H54 (cell line): ENCODE data around the gene CHIC2.

Source experiments
- DNase-seq: peaks from one replicate; pipeline ENCODE4 v3.0.0; 2011; ENCODE audit warnings: low spot score, mixed read lengths; ENCODE audit not compliant: insufficient read length
- FAIRE-seq: peaks from 3 replicates; lab custom pipeline; 2011; peaks lifted over from hg19 to GRCh38; lab: Jason Lieb, UNC
- POLR2A ChIP-seq: IDR thresholded peaks from 2 replicates; pipeline ENCODE4 v1.6.1; 2011; ENCODE audit warnings: low read depth, mild to moderate bottlenecking, low read length

The CHIC2 gene

DNA sequence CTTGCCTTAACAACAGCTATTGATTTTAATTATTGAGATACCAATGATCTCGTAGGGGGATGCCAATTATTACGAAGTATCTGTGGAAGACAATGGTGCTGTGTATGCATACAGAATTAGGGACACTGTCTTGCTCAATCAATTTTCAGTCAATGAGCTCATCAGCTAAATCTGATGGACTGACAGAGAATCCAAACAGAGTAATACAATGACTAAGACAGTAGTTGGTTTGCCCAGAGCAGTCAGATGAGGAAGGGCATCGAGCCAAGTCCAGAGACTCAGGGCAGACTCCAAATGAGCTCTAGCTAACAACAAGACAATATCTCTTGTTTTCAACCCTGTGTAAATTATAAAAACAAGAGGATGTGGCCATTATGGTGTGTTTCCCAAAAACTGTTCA is 20.9 kb upstream of the CHIC2 start:
- no peak for DNase-seq
- TF ChIP-seq POLR2A, result no peak
- FAIRE-seq, result peak; percentile 87

DNA sequence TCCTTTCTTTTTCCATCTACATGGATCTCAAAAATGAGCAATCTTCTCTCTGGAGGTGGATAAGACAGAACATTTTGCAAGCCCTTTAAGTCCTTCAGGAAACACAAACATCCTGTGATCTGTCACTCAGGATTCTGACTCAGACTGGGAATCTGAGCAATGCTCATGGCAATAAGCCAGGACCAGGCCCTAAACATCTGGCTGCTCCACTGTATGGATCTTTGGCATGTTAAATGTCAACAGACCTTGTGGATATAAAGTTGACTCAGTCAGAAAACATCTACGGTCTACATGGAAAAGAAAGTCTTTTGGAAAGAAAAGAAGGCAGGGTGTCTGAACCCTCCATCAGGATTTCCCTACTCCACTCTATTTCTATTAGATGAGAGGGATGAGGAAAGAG is 17.8 kb upstream of the CHIC2 start:
- DNase-seq (no peak), FAIRE-seq (peak; percentile 96)
- no peak for TF ChIP-seq POLR2A

DNA sequence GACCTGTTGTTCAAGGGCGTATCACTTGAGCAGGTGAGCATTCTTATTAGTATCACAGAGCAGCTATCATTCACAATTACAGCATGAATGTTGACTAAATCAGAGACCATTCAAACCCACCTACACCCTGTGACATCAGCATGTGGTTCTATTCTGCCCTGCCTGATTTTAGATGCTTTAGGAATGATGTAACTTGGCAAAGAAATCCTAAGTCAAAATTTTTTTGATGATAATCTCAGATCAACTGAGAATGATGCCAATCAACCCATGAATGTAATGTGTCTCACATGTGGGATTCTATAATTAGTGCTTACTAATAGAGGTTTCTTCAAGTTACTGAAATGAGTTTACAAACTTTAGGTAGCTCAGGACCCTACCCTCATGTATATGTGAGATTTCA is 13.4 kb upstream of the CHIC2 start:
- FAIRE-seq (peak; percentile 30), DNase-seq (no peak)
- TF ChIP-seq POLR2A, result no peak

DNA sequence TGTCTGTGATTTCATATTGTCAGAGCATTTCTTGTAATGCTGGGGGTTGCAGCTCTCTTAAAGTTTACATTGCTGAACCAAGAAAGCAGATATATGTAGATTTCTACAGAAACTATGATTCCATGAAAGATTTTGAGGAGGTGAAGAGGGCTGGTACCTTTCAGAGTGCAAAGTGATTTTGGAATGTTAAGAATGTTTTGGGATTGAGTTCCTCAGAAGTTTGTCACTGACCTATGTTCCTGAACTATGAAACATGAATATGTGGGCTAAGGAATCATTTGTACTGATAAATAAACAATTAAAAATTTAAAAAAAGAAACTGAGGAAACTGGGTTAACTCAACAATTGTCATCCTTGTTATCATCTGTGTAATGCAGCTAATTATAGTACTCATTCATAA is 12.3 kb upstream of the CHIC2 start:
- TF ChIP-seq POLR2A, result no peak
- peak; percentile 75 for FAIRE-seq
- no peak for DNase-seq

DNA sequence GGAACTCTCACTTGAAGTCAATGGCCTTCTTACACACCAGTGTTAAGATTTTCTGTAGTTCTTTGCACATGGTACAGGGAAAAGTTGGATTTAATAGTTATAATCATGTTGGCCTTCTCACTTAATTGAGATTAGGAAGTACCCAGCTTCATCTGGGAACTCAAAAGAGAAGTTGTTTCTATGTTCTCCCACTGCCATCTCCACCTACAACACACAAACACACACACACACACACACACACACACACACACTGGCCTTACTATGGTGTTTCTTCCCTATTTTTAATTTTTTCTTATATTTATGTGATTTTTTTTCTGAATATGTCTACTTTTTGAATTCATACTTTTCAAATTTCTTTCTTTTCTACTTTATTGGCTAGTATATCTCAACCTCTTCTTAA is 10.0 kb upstream of the CHIC2 start:
- FAIRE-seq, result no peak
- TF ChIP-seq POLR2A, result no peak
- DNase-seq, result no peak

DNA sequence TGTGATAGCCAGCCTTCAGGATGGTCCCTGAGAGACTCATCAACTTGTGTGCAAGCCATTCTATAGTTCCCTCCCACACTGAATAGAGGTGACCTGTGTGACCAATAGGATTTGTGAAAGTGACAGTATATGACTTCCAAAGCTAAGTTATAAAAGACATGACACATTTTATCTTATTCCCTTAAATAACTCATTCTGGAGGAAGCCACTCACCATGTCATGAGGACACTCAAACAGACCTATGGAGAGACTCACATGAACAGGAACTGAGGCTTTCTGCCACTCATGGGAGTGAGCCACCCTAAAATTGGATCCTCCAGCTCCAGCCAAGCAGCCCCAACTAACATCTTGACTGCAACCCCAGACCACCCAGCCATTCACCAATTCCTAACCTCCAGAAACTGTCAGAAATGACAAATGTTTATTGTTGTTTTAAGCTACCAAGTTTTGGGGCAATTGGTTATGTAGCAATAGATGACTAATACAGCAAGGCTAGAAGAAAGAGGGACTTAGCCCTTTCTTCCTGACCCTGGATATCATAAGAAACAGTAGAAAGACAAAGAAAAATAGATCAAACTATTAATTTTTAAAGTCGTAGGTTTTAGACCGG is 9.0 kb upstream of the CHIC2 start:
- FAIRE-seq (no peak), DNase-seq (no peak)
- no peak for TF ChIP-seq POLR2A

DNA sequence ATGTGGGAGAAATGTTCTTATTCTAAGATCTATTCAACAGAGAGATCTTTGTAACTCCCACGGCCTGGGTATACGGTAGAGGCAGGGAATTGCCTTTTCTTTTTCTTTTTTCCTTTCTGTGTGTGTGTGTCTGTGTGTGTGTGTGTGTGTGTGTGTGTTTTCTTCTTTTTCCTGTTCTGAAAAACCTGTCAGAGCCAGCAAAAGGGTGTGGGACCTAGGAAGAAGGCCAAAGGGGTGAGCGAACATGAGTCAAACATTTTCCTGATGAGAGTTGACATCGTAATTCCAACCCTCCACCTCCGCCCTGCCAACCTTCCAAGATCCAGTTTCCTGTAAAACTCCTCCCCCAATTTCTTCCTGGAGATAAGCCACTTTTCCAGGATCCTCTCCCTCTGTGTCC is 2.8 kb upstream of the CHIC2 start:
- no peak for TF ChIP-seq POLR2A
- DNase-seq (no peak), FAIRE-seq (peak; percentile 75)

DNA sequence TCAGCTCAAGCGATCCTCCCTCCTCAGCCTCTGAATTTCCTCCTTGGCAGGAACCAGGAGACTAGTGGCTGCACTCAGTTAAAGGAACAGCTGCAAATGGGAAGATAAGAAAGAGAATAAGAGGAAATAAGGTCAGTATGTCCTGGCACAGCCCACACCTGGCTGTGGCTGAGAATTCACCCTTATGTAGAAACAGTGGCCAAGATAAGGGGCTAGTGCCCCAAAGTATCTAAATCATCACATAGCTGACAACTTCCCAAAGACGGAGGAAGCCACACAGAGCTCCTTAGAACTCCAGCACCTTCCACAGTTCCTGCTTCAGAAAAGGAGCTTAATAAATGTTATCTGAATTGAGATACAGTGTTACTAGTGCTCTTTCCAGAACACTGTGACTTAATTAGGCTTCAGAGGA is 2.3 kb upstream of the CHIC2 start:
- DNase-seq (no peak), FAIRE-seq (no peak)
- TF ChIP-seq POLR2A, result no peak

DNA sequence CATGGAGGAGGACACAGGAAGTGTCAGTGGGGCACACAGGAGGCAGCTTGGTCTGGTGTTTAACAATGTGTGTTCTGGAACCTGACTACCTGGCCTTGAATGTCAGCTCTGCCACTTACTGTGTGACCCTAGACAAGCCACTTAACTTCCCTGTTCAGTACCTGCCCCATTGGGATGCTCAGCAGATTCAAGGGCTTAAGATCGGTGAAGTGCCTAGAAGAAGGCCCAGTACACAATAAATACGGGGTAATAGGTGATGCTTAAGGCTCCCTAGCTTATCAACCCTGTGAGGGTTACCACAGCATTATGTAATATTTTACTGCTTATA is 1.6 kb upstream of the CHIC2 start:
- no peak for FAIRE-seq
- DNase-seq, result no peak
- TF ChIP-seq POLR2A, result no peak

DNA sequence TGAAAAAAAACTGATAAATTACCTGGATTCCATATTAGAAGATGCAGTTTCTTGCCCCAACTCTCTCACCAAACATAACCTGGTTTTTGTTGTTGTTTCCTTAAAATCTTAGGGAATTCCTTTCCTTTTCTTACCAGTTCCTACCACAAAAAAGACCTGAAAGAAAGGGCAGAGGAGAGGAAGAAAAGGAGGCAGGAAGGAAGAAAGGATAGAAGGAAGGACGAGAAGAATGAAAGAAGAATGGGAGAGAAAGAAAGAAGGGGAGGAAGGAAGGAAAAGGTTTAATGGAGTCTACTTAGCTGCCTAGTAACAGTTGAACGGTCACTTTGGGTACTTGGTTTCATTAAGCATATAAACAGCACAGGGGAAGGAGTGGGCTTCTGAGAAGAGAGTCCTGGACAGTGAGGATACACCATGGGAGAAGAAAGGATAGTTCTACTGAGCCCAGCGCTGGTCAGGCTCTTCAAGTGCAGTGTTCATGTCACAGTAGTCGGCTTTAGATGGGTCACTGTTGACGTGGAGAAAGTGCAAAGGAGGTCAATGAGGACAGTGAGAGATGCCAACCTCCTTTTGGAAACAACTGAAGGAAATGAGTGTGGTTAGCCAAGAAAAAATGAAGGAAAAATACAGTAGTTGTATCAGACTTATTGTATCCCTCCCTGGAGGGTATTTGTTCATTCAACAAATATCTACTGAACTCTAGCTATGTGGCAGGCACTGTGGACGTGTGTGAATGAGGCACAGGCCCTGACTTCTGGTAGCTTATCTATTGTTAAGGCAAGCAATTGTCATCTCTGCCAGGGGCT is 1.1 kb upstream of the CHIC2 start:
- DNase-seq (no peak), FAIRE-seq (no peak)
- no peak for TF ChIP-seq POLR2A

DNA sequence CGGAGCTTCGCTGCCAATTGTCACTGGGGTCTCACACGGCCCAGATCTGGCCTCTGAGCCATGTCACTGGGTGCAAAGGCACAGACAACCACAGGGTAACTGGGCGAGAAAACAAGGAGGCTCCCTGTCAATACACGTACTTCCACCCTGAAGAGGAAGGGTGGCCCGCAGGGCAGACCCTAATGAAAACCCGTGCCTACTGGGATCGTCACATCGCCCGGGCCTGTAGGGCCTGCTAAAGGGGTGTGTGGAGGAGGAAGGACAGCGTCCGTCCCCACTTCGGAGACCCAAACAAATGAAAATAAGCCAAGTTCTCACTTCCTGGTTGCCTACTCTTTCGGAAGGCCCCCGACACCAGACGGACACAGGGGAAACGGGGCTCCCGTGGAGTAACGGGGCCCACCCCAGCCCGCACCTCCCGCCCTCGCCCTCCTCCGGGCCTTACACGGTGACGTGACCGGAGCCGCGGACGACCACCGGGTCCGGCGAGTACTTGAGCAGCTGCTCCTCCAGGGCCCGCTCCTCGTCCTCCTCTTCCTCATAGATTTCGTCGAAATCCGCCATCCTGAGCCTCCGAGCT is 578 bp downstream of the CHIC2 start:
- TF ChIP-seq POLR2A, result no peak
- FAIRE-seq (no peak), DNase-seq (no peak)

DNA sequence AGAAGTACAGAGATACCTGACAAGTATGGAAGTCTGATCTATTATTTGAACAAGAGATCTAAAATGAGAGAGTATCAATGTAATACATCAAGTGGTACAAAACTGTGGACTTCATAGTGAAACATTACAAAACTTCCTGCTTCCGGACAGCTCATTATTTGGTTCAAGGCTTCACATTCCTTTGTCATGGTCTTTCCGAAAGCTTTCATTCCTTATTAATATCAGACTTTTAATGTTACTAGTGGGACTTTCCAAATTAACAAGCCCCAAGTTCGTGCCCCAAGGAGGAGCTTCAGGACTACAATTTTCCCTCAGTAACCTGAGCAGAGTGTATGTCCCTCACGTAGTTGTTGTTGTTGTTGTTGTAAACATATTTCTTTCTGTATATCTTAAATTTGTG is 1.2 kb downstream of the CHIC2 start:
- no peak for TF ChIP-seq POLR2A
- no peak for DNase-seq
- FAIRE-seq, result peak; percentile 60

DNA sequence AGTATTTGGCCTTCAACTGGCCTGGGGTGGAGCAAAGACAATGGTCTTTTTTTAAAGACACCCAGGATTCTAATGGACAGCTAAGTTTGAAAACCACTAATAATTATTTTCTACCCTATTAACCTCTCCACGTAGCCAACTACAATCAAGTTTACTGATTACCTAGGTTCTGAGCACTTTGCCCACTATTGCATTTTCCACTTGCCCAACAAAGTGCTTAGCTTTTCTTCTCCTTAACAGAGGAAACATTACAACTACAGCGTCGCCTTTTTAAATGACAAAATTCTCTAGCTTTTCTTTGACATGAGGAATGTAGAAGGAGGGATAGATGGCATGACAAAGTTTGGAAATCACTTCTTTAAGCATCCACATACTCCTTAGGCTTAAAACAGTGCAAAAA is 2.0 kb downstream of the CHIC2 start:
- no peak for DNase-seq
- no peak for FAIRE-seq
- TF ChIP-seq POLR2A, result no peak

DNA sequence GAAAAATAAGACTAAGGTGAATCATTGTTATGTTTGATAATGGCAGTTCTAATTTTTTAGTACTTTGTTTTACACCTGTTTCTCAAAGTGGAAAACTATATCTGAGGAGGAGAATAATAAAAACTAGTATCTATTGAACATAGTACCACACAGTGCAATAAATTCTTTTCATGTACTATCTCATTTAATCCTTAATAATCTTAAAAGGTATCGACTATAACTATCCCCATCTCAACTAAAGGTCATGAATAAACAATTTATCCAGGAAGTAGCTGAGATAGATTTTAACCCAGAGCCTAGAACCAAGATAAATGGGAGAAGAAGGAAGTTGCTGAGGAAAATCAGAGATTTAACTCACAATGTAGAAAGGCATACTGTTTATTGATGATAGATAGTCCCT is 2.5 kb downstream of the CHIC2 start:
- no peak for FAIRE-seq
- no peak for TF ChIP-seq POLR2A

DNA sequence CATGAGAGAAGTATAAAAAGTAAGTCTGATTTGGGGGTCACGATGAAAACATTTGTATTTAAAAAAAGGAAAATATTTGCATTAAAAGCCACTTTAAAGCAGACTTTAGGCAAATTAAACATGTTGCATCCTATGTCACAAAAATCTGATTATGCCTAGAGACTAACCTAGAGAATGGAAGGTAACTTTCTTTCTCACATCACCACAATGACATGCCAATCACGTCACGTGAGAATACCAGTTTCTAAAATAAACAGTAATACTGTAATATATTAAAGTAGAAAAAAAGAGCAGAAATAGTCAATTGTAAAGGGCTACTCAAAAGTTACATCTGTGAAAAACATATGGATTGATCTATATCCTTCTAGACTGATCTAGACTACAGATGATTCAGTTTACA is 3.3 kb downstream of the CHIC2 start:
- FAIRE-seq (no peak), DNase-seq (no peak)
- no peak for TF ChIP-seq POLR2A

More for the DNA sequence above, 2.5 kb downstream of the CHIC2 start:
- no peak for DNase-seq

DNA sequence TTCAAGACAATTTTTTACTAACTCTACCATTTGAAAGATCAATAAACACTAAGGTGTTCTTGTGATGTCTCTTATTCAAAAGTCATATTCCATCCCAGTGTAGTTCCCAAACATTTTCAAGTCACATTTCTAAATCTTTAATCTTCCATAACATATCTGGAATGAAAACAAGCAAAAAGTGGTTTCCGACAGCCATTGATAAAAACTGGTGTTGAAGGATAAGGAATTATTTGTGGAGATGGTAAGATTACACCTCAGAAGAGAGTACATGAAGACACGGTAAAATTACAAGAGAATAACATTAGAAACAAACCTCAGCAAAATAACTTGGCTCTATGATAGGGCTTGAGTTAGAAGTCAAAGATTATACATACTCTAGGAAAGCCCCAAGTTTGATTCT is 4.3 kb downstream of the CHIC2 start:
- FAIRE-seq, result no peak
- no peak for TF ChIP-seq POLR2A
- no peak for DNase-seq
